BJ (cell line): ENCODE results near the gene ZSCAN22. TPM values are rescaled to one million over a fixed set of nuclear protein-coding genes. Genes with fewer than 3 reads are reported as not detected.

Experiments
- CTCF ChIA-PET: fragments of 350-600 bp; formaldehyde crosslinking; extraction: SDS; loops from one replicate; lab custom pipeline; 2021; ENCODE audit warnings: antibody characterized with exemption, inconsistent platforms; lab: Yijun Ruan, JAX
- POLR2A ChIA-PET: fragments of 300-600 bp; sonication (Branson Sonifier 250); formaldehyde crosslinking; extraction: SDS; loops from one replicate; lab custom pipeline; 2021; ENCODE audit warnings: antibody characterized with exemption; lab: Charles Lee
- DNase-seq: peaks from one replicate; pipeline ENCODE4 v3.0.0-alpha.2; 2011; ENCODE audit warnings: low read depth
- H3K27me3 ChIP-seq: 2 replicates; pipeline ENCODE4 v1.6.0; 2011; ENCODE audit warnings: low read length; ENCODE audit not compliant: control insufficient read depth, insufficient read depth
- H3K36me3 ChIP-seq: 2 replicates; pipeline ENCODE4 v1.5.1; 2011; ENCODE audit warnings: low read length; ENCODE audit not compliant: control insufficient read depth, insufficient read depth
- H3K4me3 ChIP-seq: 2 replicates; pipeline ENCODE4 v1.5.1; 2011; ENCODE audit warnings: low read depth, mild to moderate bottlenecking, control low read depth, low read length
- polyA plus RNA-seq: library from polyadenylated mRNA; depleted of rRNA; stranded (reverse); fragments of >200 nt; gene quantifications from 2 replicates; pipeline ENCODE4 v1.2.3, GENCODE V29; 2011
- TF ChIP-seq, protein P1 (sequence below): IDR thresholded peaks from 2 replicates; pipeline ENCODE4 v1.5.1; 2011; ENCODE audit warnings: low read depth, mild to moderate bottlenecking, control low read depth, inconsistent platforms, low read length, moderate library complexity; ENCODE audit not compliant: insufficient read depth

Gene ZSCAN22
- polyA plus RNA-seq, 1 experiment, result 2.3 TPM

DNA sequence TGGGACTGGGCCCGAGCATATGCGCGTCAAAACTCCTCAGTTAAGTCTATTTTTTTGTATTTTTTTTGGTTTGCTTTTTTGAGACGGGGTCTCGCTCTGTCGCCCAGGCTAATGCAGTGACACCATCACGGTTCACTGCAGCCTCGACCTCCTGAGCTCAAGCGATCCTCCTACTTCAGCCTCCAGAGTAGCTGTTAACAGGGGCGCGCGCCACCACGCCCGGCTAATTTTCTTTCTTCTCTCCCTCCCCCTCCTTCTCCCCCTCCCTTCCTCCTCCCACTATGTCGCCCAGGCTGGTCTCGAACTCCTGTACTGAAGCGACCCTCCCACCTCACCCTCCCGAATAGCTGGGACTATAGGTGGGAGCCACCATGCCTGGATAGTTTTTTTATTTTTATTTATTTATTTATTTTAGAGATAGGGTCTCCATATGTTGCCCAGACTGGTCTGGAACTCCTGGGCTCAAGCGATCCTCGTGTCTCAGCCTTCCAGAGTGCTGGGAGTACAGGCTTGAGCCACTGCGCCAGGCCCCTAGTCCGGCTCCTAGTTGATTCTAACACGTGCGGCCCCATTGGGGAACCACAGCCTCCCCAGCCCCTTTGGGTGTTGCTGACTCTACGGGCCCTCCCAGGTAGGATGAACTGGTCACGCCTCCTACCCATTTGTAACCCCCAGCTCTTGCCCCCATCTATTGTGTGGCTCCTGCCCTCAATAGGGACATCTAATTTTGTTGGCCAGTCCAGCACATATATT, 54.8 kb downstream of the ZSCAN22 start:
- ChIA-PET POLR2A (interaction anchor here (0.7 kb wide), 1 partner anchor 25 kb away, joined by 3 read pairs; no protein-coding TSS in a partner anchor), CTCF (interaction anchor here (0.6 kb wide), 1 partner anchor 169 kb away, joined by 3 read pairs; no protein-coding TSS in a partner anchor)
- Histone ChIP-seq H3K27me3 (no peaks in the 10 kb centered on the region), H3K4me3 (peak overlapping the region; percentile 62), H3K36me3 (no peaks in the 10 kb centered on the region)
- TF ChIP-seq, protein P1, sequence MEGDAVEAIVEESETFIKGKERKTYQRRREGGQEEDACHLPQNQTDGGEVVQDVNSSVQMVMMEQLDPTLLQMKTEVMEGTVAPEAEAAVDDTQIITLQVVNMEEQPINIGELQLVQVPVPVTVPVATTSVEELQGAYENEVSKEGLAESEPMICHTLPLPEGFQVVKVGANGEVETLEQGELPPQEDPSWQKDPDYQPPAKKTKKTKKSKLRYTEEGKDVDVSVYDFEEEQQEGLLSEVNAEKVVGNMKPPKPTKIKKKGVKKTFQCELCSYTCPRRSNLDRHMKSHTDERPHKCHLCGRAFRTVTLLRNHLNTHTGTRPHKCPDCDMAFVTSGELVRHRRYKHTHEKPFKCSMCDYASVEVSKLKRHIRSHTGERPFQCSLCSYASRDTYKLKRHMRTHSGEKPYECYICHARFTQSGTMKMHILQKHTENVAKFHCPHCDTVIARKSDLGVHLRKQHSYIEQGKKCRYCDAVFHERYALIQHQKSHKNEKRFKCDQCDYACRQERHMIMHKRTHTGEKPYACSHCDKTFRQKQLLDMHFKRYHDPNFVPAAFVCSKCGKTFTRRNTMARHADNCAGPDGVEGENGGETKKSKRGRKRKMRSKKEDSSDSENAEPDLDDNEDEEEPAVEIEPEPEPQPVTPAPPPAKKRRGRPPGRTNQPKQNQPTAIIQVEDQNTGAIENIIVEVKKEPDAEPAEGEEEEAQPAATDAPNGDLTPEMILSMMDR, result no peak
- DNase-seq, result no peak

DNA sequence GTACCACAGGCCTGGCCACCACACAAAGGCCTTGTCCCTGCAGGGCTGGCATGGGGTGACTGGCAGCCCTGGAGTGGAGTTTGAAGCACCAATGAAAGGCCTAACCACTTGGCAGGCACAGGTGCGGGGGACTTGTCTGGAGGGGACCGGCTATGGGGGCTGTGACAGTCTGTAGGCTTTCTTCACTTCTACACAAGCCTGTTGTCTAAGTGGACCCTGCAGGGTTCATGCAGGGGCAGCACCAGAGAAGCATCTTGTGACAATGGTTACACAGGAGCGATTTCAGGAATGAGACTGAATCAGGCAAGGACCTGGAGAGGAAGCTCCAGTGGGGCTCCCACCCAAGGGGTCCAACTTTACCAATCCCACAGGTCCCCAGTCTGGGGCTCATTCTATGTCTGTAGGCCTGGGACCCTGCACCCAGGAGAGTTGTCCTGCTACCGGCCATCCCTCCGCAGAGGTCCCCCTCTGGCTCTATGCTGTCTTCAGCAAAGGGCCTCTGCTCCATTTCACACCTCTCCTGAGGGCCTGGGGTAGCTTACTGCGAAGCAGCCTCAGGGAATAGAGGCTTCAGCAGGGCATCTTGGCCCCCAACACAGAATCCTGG, 56.3 kb downstream of the ZSCAN22 start:
- TF ChIP-seq, protein P1, result no peak
- POLR2A ChIA-PET, result interaction anchor here (0.7 kb wide), 1 partner anchor 20 kb away, joined by 9 read pairs; the partner anchor contains the start of gene ZNF497
- CTCF ChIA-PET, result no interaction called here
- DNase-seq, result no peak
- H3K36me3 ChIP-seq, result no peaks in the 10 kb centered on the region
- no peaks in the 10 kb centered on the region for H3K27me3 ChIP-seq
- H3K4me3 ChIP-seq, result no peak overlapping the region

DNA sequence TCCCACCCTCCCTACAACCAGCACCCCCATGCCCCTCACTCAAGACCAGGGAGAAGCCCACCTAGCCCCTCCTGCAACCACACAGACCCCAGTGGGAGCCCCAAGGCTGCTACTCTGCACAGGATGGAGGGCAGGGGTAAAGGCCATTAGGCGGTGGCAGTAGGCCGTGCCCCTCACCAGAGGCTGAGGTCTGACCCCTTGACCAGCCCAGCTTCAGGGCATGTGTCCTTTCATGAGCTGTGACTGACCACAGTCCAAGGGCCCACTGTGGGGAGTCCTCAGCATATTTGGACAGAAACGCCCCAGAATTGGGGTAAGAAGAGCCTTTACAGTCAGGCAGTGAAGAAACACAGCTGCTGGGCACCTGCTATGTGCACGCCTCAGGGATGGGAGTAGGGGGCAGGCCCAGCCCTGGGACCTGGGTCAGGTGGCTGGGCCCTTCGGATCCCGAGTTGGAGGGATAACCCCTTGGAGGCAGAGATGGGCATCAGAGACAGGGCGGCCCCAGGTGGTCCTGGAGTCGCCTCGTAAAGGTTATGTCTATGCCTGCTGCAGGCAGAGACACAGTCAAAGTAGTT, 58.6 kb downstream of the ZSCAN22 start:
- POLR2A ChIA-PET, result no interaction called here
- Histone ChIP-seq H3K4me3 (no peak overlapping the region), H3K27me3 (no peaks in the 10 kb centered on the region), H3K36me3 (peaks cover 2% of the 10 kb centered on the region)
- CTCF ChIA-PET, result no interaction called here
- TF ChIP-seq, protein P1, result no peak
- no peak for DNase-seq

DNA sequence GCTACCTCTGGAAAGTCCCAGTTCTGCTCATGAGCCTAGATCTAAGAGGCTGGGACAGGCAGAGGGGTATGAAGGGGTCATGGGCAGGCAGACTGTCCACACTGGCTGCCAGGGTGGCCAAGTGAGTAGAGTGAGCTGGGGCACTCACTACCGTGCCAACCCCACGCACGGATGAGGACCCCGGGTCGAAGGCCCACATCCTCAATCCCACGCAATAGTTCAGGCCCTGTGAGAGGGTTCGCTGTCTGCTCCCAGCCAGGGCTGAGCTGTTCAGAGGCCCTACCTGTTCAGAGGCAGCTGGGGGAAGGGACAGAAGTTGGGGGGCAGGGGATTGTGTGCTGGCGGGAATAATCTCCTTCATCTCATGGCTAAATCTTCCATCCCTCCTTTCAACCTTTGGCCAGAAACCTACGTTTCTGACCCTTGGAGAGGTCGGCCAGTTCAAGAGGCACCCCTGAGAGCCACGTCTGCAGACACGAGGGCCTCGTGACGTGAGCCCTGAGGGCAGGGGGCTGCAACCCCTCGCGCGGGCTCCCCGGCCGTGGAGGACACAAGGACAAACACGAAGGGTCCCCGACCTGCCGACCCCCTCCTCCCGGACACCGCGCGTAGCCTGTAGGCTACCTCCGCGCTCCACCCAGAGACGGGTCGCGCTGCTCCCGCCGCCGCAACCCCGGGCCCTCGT, 59.2 kb downstream of the ZSCAN22 start:
- ChIA-PET POLR2A (no interaction called here), CTCF (no interaction called here)
- peak overlapping the region; percentile 62 for H3K4me3 ChIP-seq
- H3K27me3 ChIP-seq, result no peaks in the 10 kb centered on the region
- peaks cover 3% of the 10 kb centered on the region for H3K36me3 ChIP-seq
- DNase-seq, result no peak
- TF ChIP-seq, protein P1, result no peak
